ENCODE measurements around the gene SELENOI.
A peak's percentile ranks its signal among the peaks of the same experiment; 100 is the strongest.
"Not testable (repeated sequence)": the region's sequence is repeated elsewhere in the genome, so short reads cannot be mapped to it uniquely, and the experiment has no call there.

Gene SELENOI

GRCh38 chr2:26327291-26328272 is 18.4 kb upstream of the SELENOI start:
- no peak for DNase-seq

DNA sequence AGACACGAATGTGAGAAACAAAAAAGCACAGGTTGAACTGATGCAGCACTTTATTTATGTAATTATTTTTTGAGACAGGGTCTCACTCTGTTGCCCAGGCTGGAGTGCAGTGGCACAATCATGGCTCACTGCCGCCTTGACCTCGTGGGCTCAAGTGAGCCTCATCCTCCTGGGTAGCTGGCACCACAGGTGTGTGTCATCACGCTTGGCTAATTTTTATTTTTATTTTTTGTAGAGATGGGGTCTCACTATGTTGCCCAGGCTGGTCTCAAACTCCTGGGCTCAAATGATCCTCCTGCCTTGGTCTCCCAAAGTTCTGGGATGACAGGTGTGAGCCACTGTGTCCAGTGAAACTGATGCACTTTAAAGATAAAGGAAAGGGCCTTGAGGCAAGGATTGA is 16.9 kb upstream of the SELENOI start:
- DNase-seq = not testable (repeated sequence)

GRCh38 chr2:26330114-26330549 is 15.8 kb upstream of the SELENOI start:
- peak; percentile 82 for DNase-seq

GRCh38 chr2:26330604-26331003 is 15.3 kb upstream of the SELENOI start:
- DNase-seq = no peak

- not testable (repeated sequence) for DNase-seq
These were observed 14.6 kb upstream of the SELENOI start for GRCh38 chr2:26331321-26331720.

- DNase-seq = no peak
These were observed 12.7 kb upstream of the SELENOI start for GRCh38 chr2:26333293-26333692.

DNA sequence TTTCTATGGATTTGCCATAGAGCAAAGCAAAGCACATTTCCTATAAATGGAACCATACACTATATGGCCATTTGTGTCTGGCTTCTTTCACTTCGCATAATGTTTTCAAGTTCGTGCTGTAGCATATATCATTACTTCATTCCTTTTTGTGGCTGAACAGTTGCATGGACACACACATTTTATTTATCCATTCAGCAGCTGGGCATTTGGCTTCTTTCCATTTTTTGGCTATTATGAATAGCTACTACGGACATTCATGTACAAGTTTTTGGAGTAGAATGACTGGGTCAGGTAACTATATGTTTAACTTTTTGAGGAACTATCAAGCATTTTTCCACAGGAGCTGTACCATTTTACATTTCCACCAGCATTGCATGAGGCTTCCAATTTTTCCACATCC is 10.7 kb upstream of the SELENOI start:
- DNase-seq = no peak

DNA sequence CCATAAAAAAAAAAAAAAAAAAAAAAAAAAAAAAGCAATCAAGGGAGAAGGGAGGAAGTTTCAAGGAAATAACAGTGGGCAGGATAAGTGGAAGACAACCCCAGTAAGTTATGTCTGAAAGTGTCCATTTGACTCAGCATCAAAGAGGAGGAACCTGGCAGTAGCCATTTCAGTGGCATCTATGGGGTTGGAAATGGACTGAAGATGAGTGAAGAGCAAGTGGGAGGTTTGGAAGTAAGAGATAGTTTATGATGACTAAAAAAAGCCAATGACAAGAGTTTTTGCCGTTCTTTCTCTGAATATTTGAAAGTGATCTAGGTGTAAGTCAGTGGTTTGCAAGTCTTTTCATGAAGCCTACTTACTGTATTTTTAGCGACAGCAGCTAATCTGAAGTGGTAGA is 9.2 kb upstream of the SELENOI start:
- no peak for DNase-seq

- DNase-seq = no peak
These were observed 8.6 kb upstream of the SELENOI start for GRCh38 chr2:26337298-26337697.

GRCh38 chr2:26340831-26341230 is 5.1 kb upstream of the SELENOI start:
- no peak for DNase-seq

- peak; percentile 24 for DNase-seq
These were observed 1.2 kb upstream of the SELENOI start for GRCh38 chr2:26344581-26345282.

DNA sequence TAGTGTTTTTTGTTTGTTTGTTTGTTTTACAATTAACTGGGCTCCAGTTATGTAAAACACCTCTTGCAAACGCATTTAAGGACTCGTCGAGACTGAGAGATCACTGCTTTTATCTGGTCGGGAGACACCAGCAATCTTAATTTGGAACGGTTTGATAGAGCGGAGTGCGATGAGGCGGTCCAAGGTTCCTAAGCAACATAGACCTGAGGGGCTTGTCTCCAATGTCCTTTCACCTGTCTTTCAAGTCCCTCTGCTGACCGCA is 729 bp upstream of the SELENOI start:
- no peak for DNase-seq

- peak; percentile 67 for DNase-seq
These were observed 611 bp downstream of the SELENOI start, which contains the start of gene ADGRF3 for GRCh38 chr2:26346454-26347053. ADGRF3 (minus strand) TSS chr2:26346789; CDS start chr2:26346234, 555 bp downstream.

DNA sequence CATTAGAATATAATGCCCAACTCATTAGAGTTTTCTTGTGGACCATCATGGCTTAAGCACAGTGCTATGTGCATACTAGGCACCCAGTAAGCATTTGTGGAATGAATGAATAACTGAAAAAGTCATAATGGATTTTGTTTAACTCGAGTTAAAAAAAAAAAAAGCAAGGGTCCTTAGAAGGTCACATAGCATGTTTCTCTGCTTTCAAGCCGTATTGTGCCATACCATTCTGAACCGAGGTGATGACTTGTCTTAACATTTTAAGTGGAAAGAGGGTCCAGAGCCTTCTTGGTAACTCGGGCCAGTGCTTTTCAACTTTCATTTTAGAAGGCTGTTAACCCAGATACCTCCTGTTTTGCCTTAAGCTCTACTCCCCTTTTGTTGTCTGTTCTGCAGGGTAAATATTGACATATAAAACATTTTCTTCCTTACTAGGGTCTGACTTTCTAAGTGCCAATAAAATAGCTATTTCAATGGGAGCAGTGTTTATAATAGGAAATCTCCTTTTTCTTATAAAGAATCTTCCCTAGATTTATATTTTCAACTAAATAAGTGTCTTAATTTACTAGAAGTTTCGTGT is 1.4 kb downstream of the SELENOI start:
- DNase-seq = no peak

DNA sequence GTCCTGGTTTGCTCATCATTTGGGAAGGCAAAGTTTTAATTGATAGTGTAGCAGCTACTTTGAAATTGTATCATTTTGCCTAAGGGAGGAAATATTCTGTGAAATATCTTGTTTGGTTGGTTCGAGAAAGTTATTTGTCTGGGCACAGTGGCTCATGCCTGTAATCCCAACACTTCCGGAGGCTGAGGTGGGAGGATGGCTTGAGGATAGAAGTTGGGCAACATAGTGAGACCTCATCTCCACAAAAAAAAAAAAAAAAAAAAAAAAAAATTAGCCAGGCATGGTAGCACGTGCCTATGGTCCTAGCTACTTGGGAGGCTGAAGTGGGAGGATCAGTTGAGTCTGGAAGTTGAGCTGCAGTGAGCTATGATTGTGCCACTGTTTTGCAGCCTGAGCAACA is 3.7 kb downstream of the SELENOI start:
- no peak for DNase-seq

DNA sequence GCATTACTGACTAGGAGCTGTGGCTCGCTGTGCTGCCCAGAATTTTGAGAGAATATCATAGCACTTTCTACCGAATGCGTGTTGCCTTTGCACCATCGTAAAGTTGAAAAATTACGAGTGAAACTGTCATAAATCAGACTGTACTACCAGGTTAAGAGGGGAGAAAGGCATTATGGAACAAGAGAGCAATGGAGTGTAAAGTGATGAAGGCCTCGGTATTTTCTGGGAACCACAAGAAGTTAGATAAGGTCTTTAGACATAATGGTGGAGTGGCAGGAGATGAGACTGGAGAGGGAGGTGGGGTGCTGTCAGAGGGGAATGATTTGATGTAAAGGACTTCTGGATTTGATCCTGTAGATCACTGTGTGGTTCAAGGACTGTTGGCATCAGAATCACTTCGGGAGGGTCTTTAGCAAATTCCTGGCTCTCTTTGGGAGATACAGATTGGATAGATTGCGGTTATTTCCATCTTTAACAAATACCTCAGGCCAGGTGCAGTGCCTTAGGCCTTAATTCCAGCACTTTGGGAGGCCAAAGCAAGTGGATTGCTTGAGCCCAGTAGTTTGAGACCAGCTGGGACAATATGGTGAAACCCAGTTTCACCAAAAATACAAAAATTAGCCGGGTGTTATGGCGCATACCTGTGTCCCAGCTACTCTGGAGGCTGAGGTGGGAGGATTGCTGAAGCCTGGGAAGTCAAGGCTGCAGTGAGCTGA is 5.6 kb downstream of the SELENOI start:
- no peak for DNase-seq

- DNase-seq = peak; percentile 50
These were observed 6.9 kb downstream of the SELENOI start for GRCh38 chr2:26352892-26353291.

DNA sequence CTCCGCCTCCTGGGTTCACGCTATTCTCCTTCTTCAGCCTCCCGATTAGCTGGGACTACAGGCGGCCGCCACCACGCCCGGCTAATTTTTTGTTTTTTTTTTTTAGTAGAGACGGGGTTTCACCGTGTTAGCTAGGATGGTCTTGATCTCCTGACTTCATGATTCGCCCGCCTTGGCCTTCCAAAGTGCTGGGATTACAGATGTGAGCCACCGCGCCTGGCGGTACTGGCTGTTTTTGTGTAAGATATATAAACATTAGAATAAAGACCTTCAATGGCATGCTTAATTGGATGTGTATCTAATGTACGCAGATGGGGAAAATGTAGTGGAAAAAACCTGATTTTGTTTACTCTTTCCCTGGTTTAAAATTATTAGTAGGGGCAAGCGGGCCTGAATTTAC is 8.5 kb downstream of the SELENOI start:
- DNase-seq = not testable (repeated sequence)

- no peak for DNase-seq
These were observed 9.4 kb downstream of the SELENOI start for GRCh38 chr2:26355038-26355995.

- DNase-seq = no peak
These were observed 10.2 kb downstream of the SELENOI start for GRCh38 chr2:26356111-26356510.

GRCh38 chr2:26356771-26357170 is 10.8 kb downstream of the SELENOI start:
- no peak for DNase-seq
